CD1c-positive myeloid dendritic cell (primary cell): ENCODE data around the gene LRRC8C.

Experiments
- DNase-seq: peaks from one replicate; pipeline ENCODE4 v3.0.0-alpha.2; 2016; ENCODE audit errors: extremely low spot score

The LRRC8C gene

GRCh38 chr1:89732643-89733222 is 99.8 kb downstream of the LRRC8C start:
- no peak for DNase-seq

- DNase-seq, result no peak
These were observed 100.8 kb downstream of the LRRC8C start for GRCh38 chr1:89733748-89734147.

DNA sequence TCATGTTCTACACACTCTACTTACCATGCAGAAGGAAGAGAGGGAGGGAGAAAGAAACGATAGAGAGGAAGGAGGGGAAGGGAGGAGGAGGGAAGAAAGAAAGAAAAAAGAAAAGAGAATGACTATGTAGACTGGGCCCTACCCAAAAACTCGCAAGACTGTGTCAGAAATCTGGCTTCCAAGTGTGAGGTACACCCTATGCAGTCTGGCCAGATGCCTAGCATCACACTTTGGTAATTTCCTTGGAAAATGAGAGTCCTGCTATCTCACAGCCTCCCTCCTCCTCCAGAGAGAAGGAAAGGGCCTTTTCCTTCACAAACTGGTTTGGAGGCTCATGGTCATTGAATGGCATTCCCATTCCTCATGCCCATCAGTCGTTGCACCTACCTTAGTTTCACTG is 101.5 kb downstream of the LRRC8C start:
- no peak for DNase-seq

DNA sequence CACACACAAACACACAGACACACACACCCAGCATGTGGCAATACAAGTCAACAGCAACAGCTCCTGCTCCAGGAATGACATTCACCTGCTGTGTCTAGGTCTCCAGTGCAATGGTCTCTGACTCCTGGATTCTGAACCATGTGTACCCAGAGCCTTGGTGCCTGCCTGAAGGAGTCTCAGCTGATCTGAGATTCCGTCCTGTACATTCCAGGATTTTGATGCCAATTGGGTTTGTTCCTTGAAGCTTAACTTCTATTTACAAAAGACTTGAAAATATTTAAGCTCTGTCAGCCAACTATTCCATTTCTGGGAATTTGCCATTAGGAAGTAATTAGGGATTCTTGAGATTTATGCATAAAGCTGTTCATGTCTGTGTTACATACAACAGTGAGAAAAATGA is 102.6 kb downstream of the LRRC8C start:
- DNase-seq, result no peak

DNA sequence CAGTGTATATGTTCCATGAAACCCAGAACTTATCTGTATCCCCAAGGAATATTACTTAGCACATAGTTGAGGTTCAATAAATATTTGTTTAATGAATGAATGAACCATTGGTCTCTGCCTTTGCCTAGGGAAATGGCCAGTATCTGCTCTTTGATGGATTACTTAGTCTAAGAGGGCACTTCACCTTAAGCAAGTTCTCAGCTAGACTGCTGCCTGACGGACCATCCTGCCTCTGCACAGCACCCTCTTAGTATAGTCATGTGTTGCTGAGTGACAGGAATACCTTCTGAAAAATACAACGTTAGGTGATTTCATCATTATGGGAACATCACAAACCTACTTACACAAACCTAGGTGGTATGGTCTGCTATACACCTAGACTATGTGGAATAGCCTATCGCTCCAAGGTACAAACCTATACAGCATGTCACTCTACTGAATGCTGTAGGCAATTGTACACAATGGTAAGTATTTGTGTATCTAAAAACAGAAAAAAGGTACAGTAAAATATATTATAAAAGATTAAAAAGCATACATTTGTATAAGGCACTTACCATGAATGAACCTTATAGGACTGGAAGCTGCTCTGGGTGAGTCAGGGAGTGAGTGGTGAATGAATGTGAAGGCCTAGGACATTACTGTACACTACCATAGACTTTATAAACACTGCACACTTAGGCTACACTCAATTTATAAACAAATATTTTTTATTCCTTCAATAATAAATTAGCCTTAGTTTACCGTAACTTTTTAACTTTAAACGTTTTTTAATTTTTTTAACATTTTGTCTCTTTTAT is 104.2 kb downstream of the LRRC8C start:
- no peak for DNase-seq

- peak; percentile 33 for DNase-seq
These were observed 105.1 kb downstream of the LRRC8C start for GRCh38 chr1:89737985-89738510.

GRCh38 chr1:89739013-89739843 is 106.3 kb downstream of the LRRC8C start:
- peak; percentile 90 for DNase-seq

- no peak for DNase-seq
These were observed 106.9 kb downstream of the LRRC8C start for GRCh38 chr1:89739844-89740216.

DNA sequence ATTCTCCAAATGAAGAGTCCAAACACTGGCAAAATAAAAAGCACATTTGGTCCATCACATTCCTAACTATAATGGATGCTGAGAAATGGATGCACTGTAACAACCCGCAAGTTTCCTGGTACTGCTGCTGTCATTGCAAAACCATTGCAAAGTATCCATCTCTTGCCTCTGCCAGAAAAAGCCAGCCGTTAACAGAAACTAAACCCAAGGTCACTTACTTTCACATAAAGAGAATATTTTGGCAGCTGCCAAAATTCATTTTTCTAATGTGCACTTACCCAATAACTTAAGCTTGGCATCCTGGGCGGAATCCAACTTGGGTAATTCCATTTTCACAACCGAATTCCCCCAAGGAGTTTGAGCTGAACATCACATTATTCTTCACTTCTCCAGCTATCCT is 110.9 kb downstream of the LRRC8C start:
- no peak for DNase-seq

- DNase-seq, result no peak
These were observed 113.7 kb downstream of the LRRC8C start for GRCh38 chr1:89746424-89747149.

DNA sequence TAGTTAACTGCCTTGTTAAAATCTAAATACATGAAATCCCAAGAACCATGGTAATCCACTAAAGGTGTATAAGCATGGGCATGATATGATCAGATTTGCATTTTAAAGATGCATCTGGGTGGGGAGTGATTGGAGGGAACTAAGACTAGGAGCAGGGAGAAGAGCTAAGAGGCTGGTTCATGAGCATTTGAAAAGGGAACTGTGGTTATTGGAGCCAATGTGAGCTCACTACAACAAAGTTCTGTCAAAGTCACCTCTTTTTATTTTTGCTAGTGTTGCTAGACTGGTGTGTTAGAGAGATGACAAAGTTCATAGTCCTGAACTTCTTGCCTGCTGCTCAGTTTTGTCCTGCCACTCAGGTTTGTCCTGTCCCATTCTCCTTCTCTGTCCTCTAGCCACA is 120.8 kb downstream of the LRRC8C start:
- DNase-seq, result peak; percentile 50

GRCh38 chr1:89754518-89754917 is 121.6 kb downstream of the LRRC8C start:
- DNase-seq, result peak; percentile 84

DNA sequence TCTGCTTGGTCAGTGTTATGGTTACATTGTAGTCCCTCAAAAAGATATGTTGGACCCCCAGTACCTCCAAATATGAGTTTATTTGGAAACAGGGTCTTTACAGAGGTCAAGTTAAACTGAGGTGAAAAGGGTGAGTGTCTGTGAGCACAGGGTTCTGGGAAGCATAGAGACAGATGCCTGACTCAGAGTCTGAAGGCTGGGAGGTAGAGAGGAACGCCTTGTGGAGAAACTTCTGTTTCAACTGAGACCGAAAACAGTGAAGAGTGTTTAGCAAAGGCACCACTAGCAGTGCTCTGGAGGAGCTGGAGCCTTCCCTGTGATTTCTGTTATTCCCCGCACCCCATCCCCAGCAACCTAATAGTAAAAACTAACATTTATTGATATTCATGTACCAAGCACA is 122.7 kb downstream of the LRRC8C start:
- peak; percentile 41 for DNase-seq

DNA sequence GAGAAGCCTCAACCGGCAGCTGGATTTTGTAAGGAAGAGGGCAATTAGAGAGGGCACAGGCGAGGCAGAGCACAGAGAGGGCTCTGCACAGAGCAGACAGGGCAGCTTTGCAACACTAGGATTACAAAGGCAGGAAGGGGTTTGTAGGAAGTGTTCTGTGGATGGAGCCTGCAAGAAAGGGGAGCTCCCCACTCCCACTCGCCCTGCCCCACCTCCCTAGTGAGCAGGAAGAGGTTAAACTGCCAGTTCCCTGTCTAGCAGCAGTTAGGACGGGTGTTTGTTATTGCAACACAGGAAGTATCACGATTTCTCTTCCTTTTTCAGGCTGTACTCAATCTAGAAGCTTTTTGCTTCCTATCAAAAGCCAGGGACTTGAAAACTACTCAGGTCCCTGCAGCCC is 124.6 kb downstream of the LRRC8C start:
- peak; percentile 91 for DNase-seq

- no peak for DNase-seq
These were observed 125.2 kb downstream of the LRRC8C start for GRCh38 chr1:89758156-89758555.

GRCh38 chr1:89759036-89759435 is 126.1 kb downstream of the LRRC8C start:
- no peak for DNase-seq

GRCh38 chr1:89760496-89760895 is 127.6 kb downstream of the LRRC8C start:
- DNase-seq, result peak; percentile 79

DNA sequence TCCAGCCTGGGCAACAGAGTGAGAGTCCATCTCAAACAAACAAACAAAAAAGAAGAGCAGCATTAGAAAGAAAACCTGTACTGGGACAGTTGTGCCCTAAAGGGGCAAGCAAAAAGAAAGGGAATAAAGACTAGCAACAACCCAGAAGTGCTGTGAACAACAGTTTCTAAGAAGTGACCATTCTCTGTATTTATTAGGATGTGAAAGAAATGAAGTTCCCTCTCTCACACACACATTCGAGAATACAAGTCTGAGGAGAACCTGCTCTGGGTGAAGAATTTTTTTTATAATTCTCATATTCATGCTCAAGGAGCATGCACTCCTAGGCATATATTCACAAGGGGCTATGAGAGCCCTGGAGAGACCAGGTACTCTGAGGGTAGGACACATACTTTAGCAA is 128.4 kb downstream of the LRRC8C start:
- DNase-seq, result peak; percentile 55

DNA sequence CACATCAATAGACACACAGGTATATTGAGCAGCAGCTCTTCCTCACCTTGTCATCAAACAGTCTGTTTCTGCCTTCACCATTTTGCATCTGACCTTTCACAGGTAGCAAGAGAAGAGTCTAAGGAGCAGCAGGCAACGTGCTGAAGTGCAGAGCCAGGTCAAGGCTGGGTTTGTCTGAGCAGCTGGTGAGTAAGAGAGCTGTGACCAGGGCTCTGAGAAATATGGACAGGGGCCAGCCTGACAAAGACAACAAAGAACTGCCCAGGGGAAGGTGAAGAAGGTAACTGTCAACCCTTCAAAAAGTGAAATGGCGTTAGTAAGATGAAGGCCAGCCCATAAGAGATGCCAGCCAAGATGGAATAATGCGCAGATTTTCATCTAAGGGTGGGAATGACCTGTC is 129.0 kb downstream of the LRRC8C start:
- no peak for DNase-seq

DNA sequence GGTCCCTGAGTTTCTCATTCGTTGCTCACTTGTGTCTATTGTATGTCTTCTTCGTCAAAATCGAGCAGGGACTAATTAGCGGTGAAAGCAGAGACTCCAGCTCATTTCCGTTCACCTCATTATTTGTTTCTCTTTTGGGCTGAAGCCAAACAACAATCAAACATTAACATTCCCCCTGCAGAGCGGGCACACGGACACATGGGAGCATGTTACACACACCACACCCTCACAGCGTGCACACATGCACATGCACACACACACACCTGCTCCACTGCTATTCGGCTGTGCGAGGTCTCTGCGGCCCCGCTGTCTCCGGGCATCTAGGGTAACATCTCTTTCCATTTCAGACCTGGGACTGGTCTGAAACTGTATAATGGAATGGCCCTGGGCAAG is 129.5 kb downstream of the LRRC8C start:
- DNase-seq, result no peak

DNA sequence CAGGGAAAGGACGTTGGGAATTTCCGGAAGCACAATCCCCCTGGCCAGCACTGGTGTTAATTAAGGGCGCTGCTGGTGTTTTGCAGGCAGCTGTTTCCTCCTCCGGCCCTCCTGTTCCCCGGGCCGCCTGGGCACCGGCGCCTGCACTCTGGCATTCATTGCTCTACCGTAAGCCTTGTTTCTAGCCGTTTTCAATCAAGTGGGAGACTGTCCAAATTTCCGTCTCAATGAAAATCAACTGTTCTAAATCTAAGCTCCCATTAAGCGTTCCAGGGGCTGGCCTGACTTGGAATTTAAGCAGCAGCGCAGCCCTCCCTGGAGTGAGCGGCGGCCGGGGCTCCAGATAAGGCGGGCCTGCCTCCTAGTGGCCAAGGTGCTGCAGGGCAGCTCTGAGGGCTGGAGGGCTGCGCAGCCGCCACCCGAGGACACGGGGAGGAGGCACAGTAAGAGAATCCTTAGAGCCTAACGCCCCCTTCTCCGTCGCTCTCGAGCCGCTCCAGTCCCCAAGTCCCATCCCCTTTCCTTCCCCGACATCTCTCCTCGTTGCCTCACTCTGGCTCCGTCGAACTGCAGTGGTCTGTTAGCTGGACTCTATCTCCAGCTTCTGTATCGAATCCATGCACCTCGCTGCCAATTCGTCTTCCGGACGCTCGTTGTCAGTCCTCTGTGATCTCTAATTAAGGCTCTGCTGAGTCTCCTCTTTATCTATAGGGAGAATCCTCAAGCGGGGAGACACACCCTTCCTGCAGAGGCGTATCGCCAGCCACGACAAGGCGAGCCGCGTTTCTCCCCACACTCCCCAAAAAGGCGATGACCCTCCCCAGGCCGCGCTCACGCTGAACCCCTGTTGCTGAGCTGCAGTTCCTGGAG is 130.1 kb downstream of the LRRC8C start:
- peak; percentile 90 for DNase-seq
